Endothelial cell of umbilical vein (primary cell): ENCODE data around the gene ASB10.

Source experiments
- EZH2 ChIP-seq: IDR thresholded peaks from 2 replicates; pipeline ENCODE4 v1.6.1; 2012; ENCODE audit warnings: borderline replicate concordance, low read depth, mild to moderate bottlenecking, moderate library complexity, low read length, inconsistent platforms; ENCODE audit not compliant: severe bottlenecking
- POLR2A ChIP-seq: IDR thresholded peaks from 2 replicates; pipeline ENCODE4 v1.6.1; 2012; ENCODE audit warnings: low read depth, mild to moderate bottlenecking, control low read depth, low read length

GRCh38 chr7:151126491-151127137 is 60.4 kb downstream of the ASB10 start:
- TF ChIP-seq EZH2 (no peak), POLR2A (no peak)
